Activated CD8-positive, alpha-beta memory T cell treated with anti-CD3 and anti-CD28 coated beads, Interleukin-2, amount 50 U/mL, for 48 hours (primary cell): Measurements from ENCODE around the gene KATNAL2.

Source experiments
- DNase-seq: peaks from one replicate; pipeline ENCODE4 v3.0.0-alpha.2; 2020

Gene KATNAL2

GRCh38 chr18:47120428-47120827, 203.0 kb downstream of the KATNAL2 start:
- DNase-seq, result no peak

- DNase-seq, result no peak
These were observed 203.7 kb downstream of the KATNAL2 start for GRCh38 chr18:47121146-47121545.

GRCh38 chr18:47141289-47141688, 223.9 kb downstream of the KATNAL2 start:
- no peak for DNase-seq

- no peak for DNase-seq
These were observed 225.8 kb downstream of the KATNAL2 start for GRCh38 chr18:47143153-47143552.

GRCh38 chr18:47143899-47144485, 226.6 kb downstream of the KATNAL2 start:
- no peak for DNase-seq

DNA sequence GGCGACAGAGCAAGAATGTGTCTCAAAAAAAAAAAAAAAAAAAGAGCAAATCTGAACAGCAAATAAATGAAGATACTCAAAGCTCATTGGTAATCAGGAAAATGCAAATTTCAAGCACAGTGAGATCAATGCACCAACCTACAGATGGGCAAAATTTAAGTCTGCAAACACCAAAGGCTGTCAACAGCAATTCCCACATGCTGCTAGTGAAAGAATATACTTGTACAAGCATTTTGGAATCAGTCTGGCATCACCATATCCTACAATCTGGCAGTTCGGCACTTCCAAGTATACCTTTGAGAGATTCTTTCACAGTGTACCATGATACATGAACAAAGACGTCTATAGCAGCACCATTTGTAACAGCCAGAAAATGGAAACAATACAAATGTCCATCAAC, 228.8 kb downstream of the KATNAL2 start:
- DNase-seq, result no peak

- no peak for DNase-seq
These were observed 232.1 kb downstream of the KATNAL2 start for GRCh38 chr18:47149457-47150028.

- peak; percentile 91 for DNase-seq
These were observed 232.8 kb downstream of the KATNAL2 start, which contains the start of gene HDHD2 for GRCh38 chr18:47150029-47150823. Gene HDHD2, minus strand, starts transcription at chr18:47150500. Its CDS starts 14,061 bp downstream, at chr18:47136439.

DNA sequence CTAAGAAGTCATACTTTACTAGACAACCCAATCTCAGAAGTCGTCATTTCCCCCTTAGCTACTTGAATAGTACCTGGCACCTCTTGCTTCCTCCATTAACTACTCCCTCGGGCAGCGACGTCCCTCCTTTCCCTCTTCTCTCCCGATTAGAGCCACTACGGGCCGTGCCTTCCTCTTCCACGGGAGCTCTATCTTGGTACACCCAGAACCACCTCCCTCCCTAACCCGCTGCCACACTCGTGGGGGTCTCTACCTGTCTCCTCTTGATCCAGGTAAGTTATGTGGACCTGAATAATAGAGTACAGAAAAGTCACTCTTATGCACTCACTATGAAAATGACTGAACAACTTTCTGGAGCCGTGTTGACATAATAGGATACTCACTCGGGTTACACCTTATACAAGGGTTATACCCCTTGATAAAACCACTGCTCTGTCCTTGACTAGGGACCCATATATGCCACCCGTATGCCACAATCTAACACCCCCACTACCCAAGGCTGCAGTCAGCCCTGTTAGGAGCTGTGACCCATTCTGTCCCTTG, 233.5 kb downstream of the KATNAL2 start:
- peak; percentile 62 for DNase-seq

- DNase-seq, result no peak
These were observed 234.0 kb downstream of the KATNAL2 start for GRCh38 chr18:47151439-47151838.
